Measurements from ENCODE around the gene ACSL6. TPM values are rescaled to one million over a fixed set of nuclear protein-coding genes. Genes with fewer than 3 reads are reported as not detected.

Gene ACSL6
- total and polyA plus RNA-seq, 10 of the 15 experiments (the other 5 are each of a cell fraction or from before 2014, with no cell fraction given): 0.06 to 0.53 TPM; not detected in 8

GRCh38 chr5:132005591-132005990 is 5.9 kb downstream of the ACSL6 start:
- H3K36me3 ChIP-seq (ENCODE audit: control insufficient read depth in 2 of 2, insufficient read depth in 2 of 2, low read length in 1 of 2): no peaks in the 10 kb centered on the region
- intact Hi-C loops (cut with micrococcal nuclease; ENCODE audit: unreplicated experiment) (loop anchor here (5.0 kb wide), 1 partner anchor 57 kb away; the partner anchor contains the start of gene IL3), in situ Hi-C loops (cut with MboI) (loop anchor here (5.0 to 10.0 kb wide), 3 partner anchors 193 to 581 kb away; no protein-coding TSS in a partner anchor)
- POLR2A ChIA-PET: no interaction called here
- DNase-seq (ENCODE audit: low read depth, low spot score) (no peak), ATAC-seq (no peak), FAIRE-seq (no peak)
- no peak overlapping the region for H3K4me2 ChIP-seq (ENCODE audit: control insufficient read depth, insufficient read depth)
- no peaks in the 10 kb centered on the region for H4K20me1 ChIP-seq (ENCODE audit: control insufficient read depth, insufficient read depth)
- no peaks in the 10 kb centered on the region for H3K9me3 ChIP-seq (replicated peaks; ENCODE audit: control insufficient read depth, insufficient read depth, low read length)
- TF ChIP-seq MAX (IDR thresholded peaks at IDR 0.05; ENCODE audit: low read depth, low read length): no peak
- TF ChIP-seq NR2C2 (IDR thresholded peaks at IDR 0.05; ENCODE audit: borderline replicate concordance, control insufficient read depth, insufficient read length, low read depth): no peak
- no peak for TF ChIP-seq SPI1 (IDR thresholded peaks at IDR 0.05; ENCODE audit: borderline replicate concordance, insufficient read depth, low read depth, low read length)
- TF ChIP-seq RBBP5 (conservative IDR thresholded peaks at IDR 0.05): no peak
- TF ChIP-seq CREM (IDR thresholded peaks at IDR 0.05; ENCODE audit: low read depth): no peak
- TF ChIP-seq FOXM1 (IDR thresholded peaks at IDR 0.05; ENCODE audit: low read depth, low read length): no peak
- no peak for TF ChIP-seq ATF7 (IDR thresholded peaks at IDR 0.05; ENCODE audit: low read depth)
- no peak for TF ChIP-seq SUZ12 (IDR thresholded peaks at IDR 0.05; ENCODE audit: unreplicated experiment)
- TF ChIP-seq CHD4 (IDR thresholded peaks at IDR 0.05): no peak
- TF ChIP-seq ZBED1 (IDR thresholded peaks at IDR 0.05; ENCODE audit: borderline replicate concordance): no peak
- TF ChIP-seq IRF3 (IDR thresholded peaks at IDR 0.05): no peak
- TF ChIP-seq POLR2AphosphoS2 (IDR thresholded peaks at IDR 0.05; ENCODE audit: low read depth, low read length): no peak
- TF ChIP-seq MLLT1 (IDR thresholded peaks at IDR 0.05): no peak
- no peak for TF ChIP-seq CEBPB (IDR thresholded peaks at IDR 0.05; ENCODE audit: borderline replicate concordance in 1 of 2, low read depth in 2 of 2, low read length in 2 of 2)
- TF ChIP-seq NR2F1 (conservative IDR thresholded peaks at IDR 0.05): no peak
- TF ChIP-seq HDGF (IDR thresholded peaks at IDR 0.05): no peak
- TF ChIP-seq NRF1 (conservative IDR thresholded peaks at IDR 0.05; ENCODE audit: low read depth, low read length): no peak
- no peak for TF ChIP-seq SMAD1 (IDR thresholded peaks at IDR 0.05; ENCODE audit: low read depth, partially characterized antibody)
- TF ChIP-seq E4F1 (IDR thresholded peaks at IDR 0.05; ENCODE audit: borderline replicate concordance, partially characterized antibody): no peak
- TF ChIP-seq BRCA1 (IDR thresholded peaks at IDR 0.05; ENCODE audit: low read depth, low read length): no peak
- SMC1A ChIA-PET (ENCODE audit: uncharacterized antibody, unreplicated experiment): interaction anchor here (0.7 to 3.9 kb wide), 3 partner anchors 9 to 416 kb away, joined by 3 to 76 read pairs (median 3); no protein-coding TSS in a partner anchor
- RAD21 ChIA-PET (ENCODE audit: unreplicated experiment): interaction anchor here (1.3 to 1.5 kb wide), 2 partner anchors 195 to 417 kb away, joined by 6 to 7 read pairs; no protein-coding TSS in a partner anchor
- no peak overlapping the region for H3K4me3 ChIP-seq
- CTCF ChIA-PET: interaction anchor here (0.7 to 6.6 kb wide), 9 partner anchors 57 to 582 kb away, joined by 3 to 189 read pairs (median 4); no protein-coding TSS in a partner anchor
- BruUV-seq (replicated peaks): no TSS peak
- H2AFZ ChIP-seq (ENCODE audit: control insufficient read depth, low read depth, low read length): no peak overlapping the region
- no peak overlapping the region for H3K9ac ChIP-seq (ENCODE audit: control insufficient read depth, insufficient read depth, low read length)
- no peaks in the 10 kb centered on the region; the same call in 1 of the 2 replicates for H3K4me1 ChIP-seq (ENCODE audit: control insufficient read depth, insufficient read depth, low read length)
- H3K79me2 ChIP-seq (ENCODE audit: control insufficient read depth, insufficient read depth, low read length): no peaks in the 10 kb centered on the region
- H3K27ac ChIP-seq (ENCODE audit: control insufficient read depth, insufficient read depth): no peak overlapping the region
- 30% methylated on average over 3 of the region's 3 CpGs for WGBS (ENCODE audit: insufficient coverage, insufficient replicate concordance, low lambda C conversion rate, missing lambda C conversion rate)
- peaks cover under 1 to 6% of the 10 kb centered on the region in 2 experiments; a peak in 3 of 4 replicates for H3K27me3 ChIP-seq (replicated peaks in 1 of 2; ENCODE audit: control insufficient read depth in 2 of 2, insufficient read depth in 2 of 2, low read length in 1 of 2)
